ENCODE data around the gene STAT1. TPM values are rescaled to one million over a fixed set of nuclear protein-coding genes. Genes with fewer than 3 reads are reported as not detected.

STAT1 gene
- total RNA-seq, 1 experiment from 2014 or later: 76.5 TPM

DNA sequence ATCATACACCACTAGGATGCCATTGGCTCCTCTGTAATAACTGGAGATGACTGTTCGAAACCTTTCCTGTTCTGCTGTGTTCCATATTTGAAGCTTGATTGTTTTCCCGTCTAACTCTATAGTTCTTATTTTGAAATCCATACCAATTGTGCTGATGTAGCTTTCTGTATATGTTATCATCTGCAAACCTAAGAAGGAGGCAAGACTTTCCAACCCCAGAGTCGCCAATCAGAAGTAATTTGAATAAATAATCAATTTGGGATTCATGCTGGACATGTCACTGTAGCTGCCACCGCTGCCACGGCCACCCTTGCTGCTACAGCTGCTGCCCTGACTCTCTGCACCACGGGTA is 20.7 kb downstream of the STAT1 start:
- H3K36me3 ChIP-seq (ENCODE audit: insufficient read depth, low read length, poor library complexity, severe bottlenecking): peaks cover 69% of the 10 kb centered on the region
- DNase-seq (ENCODE audit: low spot score): no peak

DNA sequence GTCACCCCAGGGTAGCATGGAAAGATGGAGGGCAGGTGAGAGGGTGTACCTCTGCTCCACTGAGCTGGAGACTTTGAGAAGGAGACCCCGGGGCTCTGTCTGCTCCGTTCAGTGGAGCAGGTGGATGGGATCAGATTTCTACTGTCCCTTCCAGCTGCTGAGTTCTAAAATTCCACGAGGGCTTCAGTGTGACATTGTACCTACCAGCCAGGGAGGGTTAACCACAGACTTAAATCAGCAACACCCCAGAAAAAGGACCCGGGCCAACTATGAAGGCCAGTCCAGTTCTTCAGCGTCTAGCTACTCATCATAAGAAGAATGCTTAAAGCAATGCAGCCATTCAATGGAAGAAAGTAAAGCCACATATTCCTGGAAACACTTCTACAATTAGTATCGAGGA is 23.8 kb downstream of the STAT1 start:
- H3K4me3 ChIP-seq (ENCODE audit: low read depth, low read length, poor library complexity, severe bottlenecking): no peak overlapping the region
- no TSS peak for BruUV-seq (replicated peaks)
- no peaks in the 10 kb centered on the region for H3K9me3 ChIP-seq (ENCODE audit: low read depth, low read length, poor library complexity, severe bottlenecking)
- ChIA-PET CTCF (no interaction called here), POLR2A (ENCODE audit: low non-redundant PET) (no interaction called here)
- H3K27me3 ChIP-seq (replicated peaks; ENCODE audit: insufficient read depth, low read depth, low read length, poor library complexity): no peaks in the 10 kb centered on the region
- TF ChIP-seq EZH2 (IDR thresholded peaks at IDR 0.05; ENCODE audit: borderline replicate concordance, low read depth, low read length, poor library complexity, severe bottlenecking): no peak
- TF ChIP-seq, protein P1, sequence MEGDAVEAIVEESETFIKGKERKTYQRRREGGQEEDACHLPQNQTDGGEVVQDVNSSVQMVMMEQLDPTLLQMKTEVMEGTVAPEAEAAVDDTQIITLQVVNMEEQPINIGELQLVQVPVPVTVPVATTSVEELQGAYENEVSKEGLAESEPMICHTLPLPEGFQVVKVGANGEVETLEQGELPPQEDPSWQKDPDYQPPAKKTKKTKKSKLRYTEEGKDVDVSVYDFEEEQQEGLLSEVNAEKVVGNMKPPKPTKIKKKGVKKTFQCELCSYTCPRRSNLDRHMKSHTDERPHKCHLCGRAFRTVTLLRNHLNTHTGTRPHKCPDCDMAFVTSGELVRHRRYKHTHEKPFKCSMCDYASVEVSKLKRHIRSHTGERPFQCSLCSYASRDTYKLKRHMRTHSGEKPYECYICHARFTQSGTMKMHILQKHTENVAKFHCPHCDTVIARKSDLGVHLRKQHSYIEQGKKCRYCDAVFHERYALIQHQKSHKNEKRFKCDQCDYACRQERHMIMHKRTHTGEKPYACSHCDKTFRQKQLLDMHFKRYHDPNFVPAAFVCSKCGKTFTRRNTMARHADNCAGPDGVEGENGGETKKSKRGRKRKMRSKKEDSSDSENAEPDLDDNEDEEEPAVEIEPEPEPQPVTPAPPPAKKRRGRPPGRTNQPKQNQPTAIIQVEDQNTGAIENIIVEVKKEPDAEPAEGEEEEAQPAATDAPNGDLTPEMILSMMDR (conservative IDR thresholded peaks at IDR 0.05; ENCODE audit: low read depth, low read length): no peak
- no peak for DNase-seq (ENCODE audit: low spot score)
- peaks cover 6% of the 10 kb centered on the region for H3K4me1 ChIP-seq (ENCODE audit: insufficient read depth, low read length, poor library complexity, severe bottlenecking)
- H3K27ac ChIP-seq (ENCODE audit: low read depth, low read length, poor library complexity, severe bottlenecking): no peak overlapping the region
- intact Hi-C loops (cut with micrococcal nuclease; ENCODE audit: unreplicated experiment): no loop called here
- H3K36me3 ChIP-seq (ENCODE audit: insufficient read depth, low read length, poor library complexity, severe bottlenecking): peaks cover 56% of the 10 kb centered on the region

More for the DNA sequence above, 20.7 kb downstream of the STAT1 start:
- BruUV-seq (replicated peaks): no TSS peak
- TF ChIP-seq, protein P1 (conservative IDR thresholded peaks at IDR 0.05; ENCODE audit: low read depth, low read length): no peak
- no peak for TF ChIP-seq EZH2 (IDR thresholded peaks at IDR 0.05; ENCODE audit: borderline replicate concordance, low read depth, low read length, poor library complexity, severe bottlenecking)
- intact Hi-C loops (cut with micrococcal nuclease; ENCODE audit: unreplicated experiment): no loop called here
- ChIA-PET CTCF (no interaction called here), POLR2A (ENCODE audit: low non-redundant PET) (no interaction called here)
- Histone ChIP-seq H3K4me1 (ENCODE audit: insufficient read depth, low read length, poor library complexity, severe bottlenecking) (no peaks in the 10 kb centered on the region), H3K4me3 (ENCODE audit: low read depth, low read length, poor library complexity, severe bottlenecking) (no peak overlapping the region), H3K9me3 (ENCODE audit: low read depth, low read length, poor library complexity, severe bottlenecking) (no peaks in the 10 kb centered on the region), H3K27ac (ENCODE audit: low read depth, low read length, poor library complexity, severe bottlenecking) (no peak overlapping the region), H3K27me3 (replicated peaks; ENCODE audit: insufficient read depth, low read depth, low read length, poor library complexity) (no peaks in the 10 kb centered on the region)

DNA sequence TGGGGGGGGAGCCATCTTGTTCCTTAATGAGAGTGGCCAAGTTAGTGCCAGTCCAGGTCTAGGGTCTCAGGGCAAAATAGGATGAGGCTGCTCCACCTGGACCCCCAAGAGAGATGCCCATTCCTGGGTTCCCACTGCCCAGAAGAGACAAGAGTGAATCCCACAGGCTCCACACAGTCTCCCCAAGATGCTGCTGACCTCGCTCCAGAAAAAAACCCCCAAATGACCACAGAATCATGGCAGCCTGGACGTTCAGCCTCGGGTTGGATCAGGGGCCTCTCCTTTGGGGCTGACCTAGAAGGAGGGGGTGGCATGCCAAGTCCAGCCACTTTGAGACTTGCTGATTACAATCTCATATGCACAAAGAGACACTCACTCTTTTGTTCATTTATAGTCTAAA is 25.1 kb downstream of the STAT1 start:
- Histone ChIP-seq H3K9me3 (ENCODE audit: low read depth, low read length, poor library complexity, severe bottlenecking) (no peaks in the 10 kb centered on the region), H3K4me3 (ENCODE audit: low read depth, low read length, poor library complexity, severe bottlenecking) (no peak overlapping the region), H3K27ac (ENCODE audit: low read depth, low read length, poor library complexity, severe bottlenecking) (no peak overlapping the region), H3K27me3 (replicated peaks; ENCODE audit: insufficient read depth, low read depth, low read length, poor library complexity) (no peaks in the 10 kb centered on the region), H3K36me3 (ENCODE audit: insufficient read depth, low read length, poor library complexity, severe bottlenecking) (peaks cover 62% of the 10 kb centered on the region), H3K4me1 (ENCODE audit: insufficient read depth, low read length, poor library complexity, severe bottlenecking) (peaks cover 6% of the 10 kb centered on the region)
- intact Hi-C loops (cut with micrococcal nuclease; ENCODE audit: unreplicated experiment): no loop called here
- no peak for TF ChIP-seq EZH2 (IDR thresholded peaks at IDR 0.05; ENCODE audit: borderline replicate concordance, low read depth, low read length, poor library complexity, severe bottlenecking)
- TF ChIP-seq, protein P1 (conservative IDR thresholded peaks at IDR 0.05; ENCODE audit: low read depth, low read length): no peak
- no TSS peak for BruUV-seq (replicated peaks)
- DNase-seq (ENCODE audit: low spot score): no peak
- ChIA-PET POLR2A (ENCODE audit: low non-redundant PET) (no interaction called here), CTCF (no interaction called here)
